ENCODE measurements around the gene SEMA7A. TPM values are rescaled to one million over a fixed set of nuclear protein-coding genes. Genes with fewer than 3 reads are reported as not detected.
A peak's percentile ranks its signal among the peaks of the same experiment; 100 is the strongest.

The SEMA7A gene
- total RNA-seq, 2 experiments from 2014 or later: 48.8 to 51.4 TPM

DNA sequence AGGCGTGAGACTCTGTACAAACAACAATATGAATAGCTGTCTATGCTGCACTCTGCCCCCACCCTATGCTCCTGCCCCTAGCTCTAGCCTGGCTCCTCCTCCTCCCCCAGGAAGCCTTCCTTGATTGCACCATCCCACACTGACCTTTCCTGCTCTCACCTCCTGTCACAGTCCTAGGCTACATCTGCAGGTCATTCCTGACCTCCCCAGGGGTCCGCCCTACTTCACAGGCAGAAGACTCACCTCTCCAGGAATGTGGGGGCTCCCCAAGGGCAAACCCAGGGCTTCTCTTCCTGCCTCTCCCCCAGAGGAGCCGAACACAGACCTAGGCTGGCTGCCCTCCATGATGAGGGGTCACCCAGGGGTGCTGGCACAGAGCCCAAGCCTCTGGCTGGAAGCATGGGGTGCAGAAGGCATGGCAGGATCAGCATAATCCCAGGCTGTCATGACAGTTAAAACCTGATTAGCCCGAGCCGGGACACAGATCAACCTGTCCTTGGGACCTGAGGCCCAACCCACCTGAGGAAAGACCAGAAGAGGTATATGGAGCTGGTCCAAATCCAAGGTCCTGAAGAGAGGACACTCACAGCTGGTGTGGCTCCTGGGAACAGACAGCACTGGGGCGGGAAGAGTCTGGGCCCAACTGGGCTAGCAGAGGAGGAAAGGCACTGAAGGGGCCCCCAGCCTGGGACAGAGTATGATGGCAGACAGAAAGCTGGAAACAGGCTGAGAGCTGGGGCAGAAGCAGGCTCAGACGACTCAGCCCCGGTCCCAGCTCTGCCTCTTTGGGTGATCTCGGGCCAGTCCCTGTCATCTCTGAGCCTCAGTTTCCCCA is 5.9 kb downstream of the SEMA7A start:
- DNase-seq: no peak
- Mint-ChIP-seq H3K27ac (peak overlapping the region; percentile 80), H3K36me3 (peaks cover 64% of the 10 kb centered on the region), H3K4me3 (peak overlapping the region; percentile 42), H3K27me3 (no peaks in the 10 kb centered on the region), H3K4me1 (peaks cover 75% of the 10 kb centered on the region), H3K9me3 (no peaks in the 10 kb centered on the region)

DNA sequence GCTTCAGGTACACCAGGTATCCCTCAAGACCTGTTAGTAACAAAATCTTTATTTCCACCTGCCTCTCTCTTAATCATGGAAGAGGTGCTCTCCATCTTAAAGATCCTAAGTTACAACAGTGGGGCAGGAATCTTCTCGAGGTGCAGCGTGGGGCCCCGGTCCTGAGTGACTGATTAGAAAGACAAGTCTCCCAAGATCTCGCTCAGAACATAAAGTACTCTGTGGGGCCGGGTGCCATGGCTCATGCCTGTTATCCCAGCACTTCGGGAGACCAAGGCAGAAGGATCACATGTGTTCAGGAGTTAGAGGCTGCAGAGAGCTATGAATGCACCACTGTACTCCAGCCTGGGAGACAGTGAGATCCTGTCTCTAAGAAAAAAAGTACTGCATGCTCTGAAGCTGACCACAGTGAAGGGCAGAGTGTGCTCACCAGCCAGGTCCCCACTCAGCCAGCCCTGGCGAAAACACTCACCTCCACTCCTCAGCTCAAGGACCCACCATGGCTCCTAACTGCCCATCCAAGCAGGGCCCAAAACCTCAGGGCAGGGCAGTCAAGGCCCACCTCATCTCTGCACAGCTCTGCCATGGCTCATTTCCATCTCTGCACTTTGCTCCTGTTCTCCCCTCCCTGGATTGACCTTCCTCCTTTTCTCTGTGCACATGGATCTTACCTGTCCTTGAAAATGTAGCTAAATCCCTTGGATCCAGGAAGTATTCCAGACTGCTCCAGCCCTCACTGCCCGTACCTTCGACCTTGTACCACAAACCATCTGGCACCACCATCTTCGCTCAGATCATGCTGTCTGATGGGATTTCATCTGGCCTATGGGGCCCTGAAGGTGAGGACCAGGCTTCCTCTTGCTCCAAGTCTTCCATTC is 7.1 kb downstream of the SEMA7A start:
- peak overlapping the region; percentile 20 for H3K4me3 Mint-ChIP-seq

DNA sequence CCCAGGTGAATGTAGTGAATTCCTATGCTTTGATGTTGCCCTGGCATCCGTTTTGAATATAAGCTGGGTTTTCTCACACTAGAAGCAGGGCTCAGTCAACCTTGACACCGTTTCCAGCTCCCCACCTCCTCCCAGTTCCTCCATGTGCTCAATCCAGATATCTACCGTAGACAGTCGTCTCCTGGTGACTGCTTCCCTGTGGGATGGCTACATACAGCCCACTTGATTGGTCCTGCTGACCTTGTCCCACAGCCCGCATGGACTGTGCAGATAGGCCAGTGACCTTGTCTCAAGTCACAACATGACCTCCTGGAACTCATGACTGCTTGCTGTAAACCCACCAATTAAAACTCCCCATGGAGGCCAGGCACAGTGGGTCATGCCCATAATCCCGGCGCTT is 8.1 kb downstream of the SEMA7A start:
- Mint-ChIP-seq H3K4me1 (peaks cover 78% of the 10 kb centered on the region), H3K4me3 (no peak overlapping the region), H3K27me3 (no peaks in the 10 kb centered on the region), H3K27ac (peak overlapping the region; percentile 41), H3K36me3 (peaks cover 44% of the 10 kb centered on the region), H3K9me3 (no peaks in the 10 kb centered on the region)
- no peak for DNase-seq

More for the DNA sequence above, 7.1 kb downstream of the SEMA7A start:
- no peak for DNase-seq
- Mint-ChIP-seq H3K36me3 (peaks cover 54% of the 10 kb centered on the region), H3K9me3 (no peaks in the 10 kb centered on the region), H3K27me3 (no peaks in the 10 kb centered on the region), H3K27ac (peak overlapping the region; percentile 43), H3K4me1 (peaks cover 79% of the 10 kb centered on the region)

DNA sequence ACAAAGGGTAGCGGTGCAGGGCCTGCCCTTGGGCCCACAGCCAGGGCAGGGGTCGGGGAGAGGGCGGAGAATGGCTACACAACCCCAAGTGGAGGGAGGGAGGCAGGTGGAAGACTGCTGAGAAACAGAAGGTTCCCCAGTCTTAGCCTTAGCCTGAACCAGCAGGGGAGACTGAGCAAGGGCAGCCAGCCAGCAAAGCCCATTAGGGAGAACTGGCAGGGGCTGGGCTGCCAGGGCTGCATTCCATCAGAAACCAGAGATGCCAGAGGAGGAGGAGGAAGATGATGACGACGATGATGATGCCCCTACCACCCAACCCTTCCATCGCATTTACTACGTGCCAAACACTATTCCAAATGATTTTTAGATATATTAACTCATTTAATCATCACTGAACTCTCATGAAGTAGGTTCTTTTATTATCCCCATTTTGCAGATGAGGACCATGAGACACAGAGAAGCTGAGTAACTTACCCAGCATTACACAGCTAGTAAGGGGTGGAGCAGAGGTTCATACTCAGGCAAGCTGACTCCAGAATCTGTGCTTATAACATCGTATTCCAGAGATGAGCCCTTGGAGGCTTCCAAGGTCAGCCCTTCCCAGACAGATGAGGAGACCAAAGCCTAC is 8.7 kb downstream of the SEMA7A start:
- Mint-ChIP-seq H3K27ac (peak overlapping the region; percentile 29), H3K4me3 (no peak overlapping the region)

DNA sequence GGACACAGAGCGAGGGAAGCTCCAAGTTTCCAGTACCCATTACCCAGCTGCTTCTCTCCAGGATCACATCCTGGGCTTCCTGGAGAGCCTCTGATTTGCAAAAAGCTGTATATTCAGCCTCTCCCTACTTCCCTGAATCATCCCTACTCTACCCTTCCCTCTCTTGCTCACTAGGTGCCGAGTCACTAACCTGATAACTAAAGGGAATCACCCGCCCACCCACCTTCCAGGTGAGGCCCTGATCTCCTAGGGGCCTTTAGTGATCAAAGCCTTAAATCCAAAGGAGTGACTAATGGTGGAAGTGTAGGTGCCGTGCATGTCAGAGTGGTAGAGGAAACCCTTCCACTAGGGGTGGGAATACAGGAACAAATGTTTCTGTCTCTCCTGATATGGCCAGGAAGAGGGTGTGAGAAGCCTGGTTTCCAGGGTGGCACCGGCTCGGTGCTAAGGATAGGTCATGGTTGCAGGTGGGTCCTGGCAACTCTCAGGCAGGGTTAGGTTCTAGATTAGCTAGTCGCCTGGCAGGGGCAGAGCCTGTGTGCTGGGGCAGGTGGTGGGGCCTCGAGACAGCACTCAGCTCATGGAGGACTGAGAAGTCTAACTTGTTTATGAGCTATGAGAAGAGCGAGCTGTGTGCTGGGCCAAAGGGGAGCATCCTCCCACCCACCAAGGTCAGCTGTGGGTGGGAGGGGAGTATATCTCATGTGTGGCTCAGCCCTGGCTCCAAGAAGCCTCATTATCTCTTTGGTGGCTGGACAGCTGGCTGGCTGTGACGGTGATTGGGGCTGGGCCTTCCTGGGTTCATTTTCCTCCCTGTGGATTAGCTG is 10.1 kb downstream of the SEMA7A start:
- Mint-ChIP-seq H3K36me3 (peaks cover 34% of the 10 kb centered on the region), H3K4me3 (no peak overlapping the region), H3K9me3 (no peaks in the 10 kb centered on the region), H3K27me3 (no peaks in the 10 kb centered on the region), H3K4me1 (peaks cover 74% of the 10 kb centered on the region), H3K27ac (peak overlapping the region; percentile 11)
- no peak for DNase-seq

More for the DNA sequence above, 8.7 kb downstream of the SEMA7A start:
- DNase-seq: no peak
- Mint-ChIP-seq H3K36me3 (peaks cover 39% of the 10 kb centered on the region), H3K27me3 (no peaks in the 10 kb centered on the region), H3K9me3 (no peaks in the 10 kb centered on the region), H3K4me1 (peaks cover 78% of the 10 kb centered on the region)

DNA sequence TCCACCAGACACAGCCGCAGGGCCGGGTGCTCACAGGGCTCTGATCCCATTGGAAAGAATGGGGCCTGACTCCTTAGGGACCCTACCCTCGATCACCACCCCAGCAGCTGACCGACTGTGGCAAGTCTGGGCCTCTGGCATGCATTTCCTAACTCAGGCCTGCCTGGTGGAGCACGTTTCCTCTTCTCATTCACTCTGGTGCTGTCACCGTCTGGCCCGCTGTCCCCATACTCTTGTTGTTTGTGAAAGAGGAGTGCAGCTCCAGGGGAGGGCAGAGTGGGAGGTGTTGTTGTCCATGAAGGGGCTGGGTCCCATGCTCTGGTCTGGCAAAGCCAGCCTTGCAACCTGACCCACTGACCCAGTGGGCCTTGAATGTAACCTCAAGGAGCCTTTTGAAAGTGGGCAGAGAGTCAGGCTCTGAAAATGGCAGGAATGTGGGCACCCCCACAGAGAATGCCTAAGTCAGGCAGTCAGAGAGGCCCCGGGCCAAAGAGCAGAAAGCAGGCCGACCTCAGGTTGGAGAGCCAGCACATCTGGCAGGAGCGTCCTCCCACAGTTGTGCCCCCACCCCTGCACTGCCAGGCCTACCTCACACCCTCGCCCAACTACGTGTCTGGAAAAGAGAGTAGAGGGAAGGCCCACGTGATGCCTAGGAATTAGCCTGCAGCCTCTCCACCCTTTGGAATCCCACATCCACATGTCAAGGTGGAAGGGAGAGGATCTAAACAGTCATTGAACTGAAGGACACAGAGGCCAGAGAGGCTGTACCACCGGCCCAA is 10.9 kb downstream of the SEMA7A start:
- no peak for DNase-seq
- Mint-ChIP-seq H3K9me3 (no peaks in the 10 kb centered on the region), H3K4me3 (no peak overlapping the region), H3K36me3 (peaks cover 29% of the 10 kb centered on the region), H3K4me1 (peaks cover 69% of the 10 kb centered on the region), H3K27ac (peak overlapping the region; percentile 16), H3K27me3 (no peaks in the 10 kb centered on the region)

DNA sequence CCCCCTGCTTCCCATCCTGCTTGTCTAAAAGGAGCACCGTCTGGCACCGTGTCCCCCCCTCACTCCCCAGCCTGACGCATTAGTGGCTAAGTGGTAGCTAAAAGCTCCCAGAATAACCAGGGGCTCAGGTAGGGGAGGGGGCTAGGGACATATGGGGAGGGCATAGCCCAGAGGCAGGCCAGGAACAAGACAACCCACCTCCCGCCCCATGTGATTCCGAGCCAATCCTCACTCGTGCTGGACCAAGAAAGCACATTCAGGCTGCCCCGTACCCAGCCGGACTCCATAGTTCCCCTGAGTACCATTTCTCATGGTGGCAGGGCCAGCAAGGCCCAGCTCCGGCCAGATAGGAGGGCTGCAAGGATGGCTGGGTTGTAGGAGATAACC is 11.5 kb downstream of the SEMA7A start:
- no peak overlapping the region for H3K4me3 Mint-ChIP-seq
- H3K9me3 Mint-ChIP-seq: no peaks in the 10 kb centered on the region
- H3K36me3 Mint-ChIP-seq: peaks cover 28% of the 10 kb centered on the region
- H3K4me1 Mint-ChIP-seq: peaks cover 65% of the 10 kb centered on the region
- H3K27me3 Mint-ChIP-seq: no peaks in the 10 kb centered on the region
- H3K27ac Mint-ChIP-seq: no peak overlapping the region
- DNase-seq: no peak

DNA sequence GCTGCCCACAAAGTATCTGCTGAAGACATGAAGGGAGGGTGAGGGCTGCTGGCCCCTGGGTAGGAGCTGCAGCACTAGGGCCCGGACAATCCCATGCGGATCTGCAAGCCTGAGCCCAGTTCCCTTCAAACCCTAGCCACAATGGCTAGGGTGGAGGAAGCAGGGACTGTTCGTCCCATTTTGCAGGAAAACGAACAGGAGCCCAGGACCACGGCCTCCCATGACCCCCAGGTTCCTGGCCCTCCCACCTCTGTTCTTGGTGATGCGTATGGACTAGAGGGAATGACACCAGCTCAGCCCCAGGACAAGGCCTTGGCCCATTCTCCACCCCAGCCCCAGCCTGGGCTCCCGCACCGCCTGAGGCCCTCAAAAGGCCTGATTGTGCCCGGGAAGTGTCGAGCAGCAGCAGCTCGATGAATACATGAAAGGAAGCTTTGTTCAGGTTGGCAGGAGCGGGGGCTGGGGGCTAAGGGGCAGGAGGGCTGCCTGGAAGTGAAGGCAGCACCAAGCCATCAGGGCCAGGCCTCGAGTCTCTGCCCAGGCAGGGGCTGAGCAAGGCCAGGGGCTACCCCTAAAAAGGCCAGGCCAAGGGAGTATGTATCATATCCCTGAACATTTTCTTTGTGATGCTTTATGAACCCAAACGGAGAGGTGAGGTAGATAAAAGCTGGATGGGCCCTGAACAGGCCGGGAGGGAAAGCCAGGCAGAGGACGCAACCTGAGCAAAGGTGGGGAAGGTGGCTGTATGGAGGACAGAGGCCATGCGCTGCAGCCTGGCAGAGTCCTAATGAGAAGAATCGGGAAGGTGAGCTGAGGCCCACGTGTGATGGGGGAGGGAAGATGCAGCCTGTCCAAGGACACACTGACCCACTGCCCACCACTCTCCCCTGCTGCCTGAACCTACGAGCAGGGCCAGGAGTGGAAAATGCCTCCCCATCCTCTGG is 12.2 kb downstream of the SEMA7A start:
- Mint-ChIP-seq H3K27ac (no peak overlapping the region), H3K4me3 (no peak overlapping the region), H3K36me3 (peaks cover 27% of the 10 kb centered on the region), H3K27me3 (no peaks in the 10 kb centered on the region), H3K4me1 (peaks cover 60% of the 10 kb centered on the region), H3K9me3 (no peaks in the 10 kb centered on the region)
- no peak for DNase-seq

DNA sequence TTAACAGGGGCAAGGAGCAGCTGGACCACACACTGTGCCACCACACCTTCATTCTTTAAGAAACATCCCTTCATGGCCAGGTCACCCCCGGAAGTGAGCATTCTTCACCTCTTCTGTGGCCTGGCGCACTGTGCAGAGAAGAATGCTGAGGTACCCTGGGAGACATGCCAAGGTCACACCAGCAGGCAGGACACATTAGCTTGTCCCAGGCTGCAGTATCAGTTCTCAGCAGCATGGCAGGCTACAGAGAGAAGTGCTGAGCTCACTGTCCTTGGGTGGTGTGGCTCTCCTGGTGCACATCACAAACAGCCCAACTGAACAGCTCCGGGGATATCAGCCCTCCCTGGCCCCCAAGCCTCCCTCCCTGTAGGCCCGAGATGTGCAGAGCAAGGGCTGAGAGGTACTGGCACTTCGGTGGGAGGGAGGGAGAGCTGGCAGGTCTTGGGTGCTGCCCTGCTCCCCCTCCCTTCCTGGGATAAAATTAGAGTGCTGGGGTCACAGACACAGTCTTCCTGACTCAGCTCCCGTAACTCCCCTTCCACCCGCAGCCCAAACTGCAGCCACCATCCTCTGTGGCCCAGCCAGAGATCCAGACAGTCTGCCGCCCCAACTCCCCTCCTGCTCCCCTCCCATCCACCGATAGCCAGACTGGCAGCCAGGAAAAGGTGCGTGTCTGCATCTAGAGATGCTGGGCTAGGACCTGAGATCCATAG is 13.4 kb downstream of the SEMA7A start:
- Mint-ChIP-seq H3K4me1 (peaks cover 58% of the 10 kb centered on the region), H3K27me3 (no peaks in the 10 kb centered on the region), H3K9me3 (no peaks in the 10 kb centered on the region), H3K27ac (peak overlapping the region; percentile 74), H3K36me3 (peaks cover 34% of the 10 kb centered on the region), H3K4me3 (peak overlapping the region; percentile 15)
- DNase-seq: no peak

DNA sequence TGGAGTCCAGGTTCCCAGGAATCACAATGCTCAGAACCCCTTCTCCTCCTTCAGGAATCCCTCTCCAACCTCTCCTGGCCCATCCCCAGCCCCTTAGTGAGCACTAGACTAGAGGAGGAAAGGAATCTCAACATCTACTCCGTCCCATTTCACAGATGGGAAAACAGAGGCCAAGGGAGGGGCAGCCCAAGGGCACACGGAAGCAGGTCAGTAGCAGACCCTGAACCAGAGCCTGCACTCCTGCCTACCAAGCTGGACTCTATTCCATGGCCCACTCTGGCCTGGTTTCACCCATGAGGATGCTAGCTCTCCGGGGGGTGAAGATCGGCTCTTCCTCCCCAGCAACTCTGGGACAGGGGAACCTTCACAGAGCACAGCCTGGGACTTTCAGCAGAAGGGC is 14.3 kb downstream of the SEMA7A start:
- Mint-ChIP-seq H3K36me3 (peaks cover 37% of the 10 kb centered on the region), H3K9me3 (no peaks in the 10 kb centered on the region), H3K27ac (peak overlapping the region; percentile 6), H3K4me1 (peaks cover 55% of the 10 kb centered on the region), H3K27me3 (no peaks in the 10 kb centered on the region), H3K4me3 (no peak overlapping the region)
- DNase-seq: no peak

DNA sequence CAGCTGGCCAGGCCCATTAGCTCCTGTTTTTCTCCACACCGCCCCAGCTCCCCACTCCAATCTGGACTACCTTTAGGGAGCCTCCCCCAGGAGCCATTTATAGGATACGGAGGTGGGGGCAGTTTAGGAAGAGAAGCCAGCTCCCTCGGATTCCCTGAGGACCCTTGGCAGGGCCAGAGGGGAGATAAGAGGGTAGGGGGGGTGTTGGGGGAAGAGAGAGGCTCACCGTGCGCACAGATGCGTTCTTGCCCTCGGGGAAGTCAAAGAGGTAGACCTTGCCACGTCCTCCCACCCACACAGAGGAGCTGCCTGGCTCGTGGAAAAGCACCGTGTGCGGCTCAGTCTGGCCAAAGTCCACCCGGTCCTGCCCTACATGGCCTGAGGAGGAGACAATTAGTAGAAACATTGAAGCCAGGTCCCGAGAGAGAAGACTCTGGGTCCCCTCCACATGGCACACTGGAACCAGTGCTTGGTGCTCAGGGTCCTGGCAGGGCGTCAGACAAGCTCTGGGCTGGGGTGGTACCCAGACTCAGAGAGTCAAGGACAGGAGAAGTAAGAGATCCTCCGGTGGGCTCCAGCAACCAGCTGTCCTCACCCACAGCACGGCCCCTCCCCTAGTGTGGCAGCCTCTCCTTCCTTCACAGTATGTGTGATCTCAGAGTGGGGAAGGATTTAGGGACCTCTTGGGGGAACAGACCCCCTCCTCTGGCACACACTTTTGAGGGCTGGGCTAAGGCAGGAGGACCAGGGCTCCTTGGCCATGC is 15.0 kb downstream of the SEMA7A start:
- H3K27me3 Mint-ChIP-seq: no peaks in the 10 kb centered on the region
- peaks cover 48% of the 10 kb centered on the region for H3K4me1 Mint-ChIP-seq
- H3K9me3 Mint-ChIP-seq: no peaks in the 10 kb centered on the region
- no peak for DNase-seq
- no peak overlapping the region for H3K4me3 Mint-ChIP-seq
- peaks cover 33% of the 10 kb centered on the region for H3K36me3 Mint-ChIP-seq
- peak overlapping the region; percentile 3 for H3K27ac Mint-ChIP-seq

DNA sequence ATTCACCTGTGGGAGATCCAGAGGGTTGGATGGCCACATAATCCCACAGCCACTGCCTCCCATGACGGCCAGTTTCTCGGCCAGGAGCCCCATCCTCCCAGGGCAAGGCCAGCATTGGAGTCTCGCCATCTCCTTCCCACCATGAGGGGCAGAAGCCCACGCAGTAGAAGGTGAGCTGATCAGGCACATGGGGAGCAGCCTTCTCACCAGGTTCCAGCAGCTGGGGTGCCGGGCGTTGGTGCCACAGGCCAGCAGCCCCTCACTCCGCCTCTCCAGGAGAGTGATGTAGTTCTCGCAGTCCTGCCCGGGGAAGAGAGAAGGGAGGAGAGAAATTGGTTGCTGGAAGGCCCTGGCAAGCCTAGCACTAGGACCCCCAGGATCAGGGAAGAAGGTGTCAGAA is 16.1 kb downstream of the SEMA7A start:
- no peaks in the 10 kb centered on the region for H3K27me3 Mint-ChIP-seq
- H3K36me3 Mint-ChIP-seq: peaks cover 33% of the 10 kb centered on the region
- H3K9me3 Mint-ChIP-seq: no peaks in the 10 kb centered on the region
- peaks cover 42% of the 10 kb centered on the region for H3K4me1 Mint-ChIP-seq
- peak overlapping the region; percentile 38 for H3K27ac Mint-ChIP-seq
- DNase-seq: no peak
- H3K4me3 Mint-ChIP-seq: no peak overlapping the region
